HEK293T (cell line): ENCODE results near the gene PTTG1.

ENCODE experiments used
- CTCF ChIA-PET: fragments of 350-600 bp; formaldehyde crosslinking; extraction: SDS; loops from one replicate; lab custom pipeline; 2021; ENCODE audit warnings: antibody characterized with exemption, inconsistent platforms; lab: Yijun Ruan, JAX
- POLR2A ChIA-PET: fragments of 350-600 bp; formaldehyde crosslinking; extraction: SDS; loops from one replicate; lab custom pipeline; 2020; ENCODE audit warnings: antibody characterized with exemption, inconsistent platforms; lab: Yijun Ruan, JAX
- DNase-seq: peaks from one replicate; pipeline ENCODE4 v3.0.0; 2012; ENCODE audit warnings: mixed read lengths; ENCODE audit errors: extremely low spot score
- ARNT ChIP-seq: fragments of 450-650 bp; IDR thresholded peaks from 2 replicates; pipeline ENCODE4 v1.6.1; 2017; ENCODE audit warnings: mild to moderate bottlenecking
- BHLHE40 ChIP-seq: fragments of 450-650 bp; IDR thresholded peaks from 2 replicates; pipeline ENCODE4 v1.6.1; 2016; ENCODE audit warnings: mild to moderate bottlenecking, moderate library complexity, borderline replicate concordance
- CTBP1 ChIP-seq: fragments of 450-650 bp; IDR thresholded peaks from 2 replicates; pipeline ENCODE4 v1.6.1; 2016; ENCODE audit warnings: borderline replicate concordance
- ELF4 ChIP-seq: fragments of 450-650 bp; IDR thresholded peaks from 2 replicates; pipeline ENCODE4 v1.6.1; 2017; ENCODE audit warnings: antibody characterized with exemption
- FOXA1 ChIP-seq: fragments of 450-650 bp; IDR thresholded peaks from 2 replicates; pipeline ENCODE4 v1.6.1; 2016; ENCODE audit warnings: mild to moderate bottlenecking
- FOXK2 ChIP-seq: fragments of 450-650 bp; IDR thresholded peaks from 2 replicates; pipeline ENCODE4 v1.6.1; 2016; ENCODE audit warnings: mild to moderate bottlenecking
- FOXM1 ChIP-seq: fragments of 450-650 bp; IDR thresholded peaks from 2 replicates; pipeline ENCODE4 v1.6.1; 2017; ENCODE audit warnings: mild to moderate bottlenecking, borderline replicate concordance
- HDGF ChIP-seq: fragments of 450-650 bp; IDR thresholded peaks from 2 replicates; pipeline ENCODE4 v1.6.1; 2017; ENCODE audit warnings: antibody characterized with exemption, borderline replicate concordance
- L3MBTL2 ChIP-seq: fragments of 450-650 bp; conservative IDR thresholded peaks from 2 replicates; pipeline ENCODE4 v1.6.1; 2016; ENCODE audit warnings: mild to moderate bottlenecking
- LEF1 ChIP-seq: fragments of 450-650 bp; IDR thresholded peaks from 2 replicates; pipeline ENCODE4 v1.6.1; 2017; ENCODE audit warnings: mild to moderate bottlenecking, borderline replicate concordance
- NFRKB ChIP-seq: fragments of 450-650 bp; IDR thresholded peaks from 2 replicates; pipeline ENCODE4 v1.6.1; 2016; ENCODE audit warnings: mild to moderate bottlenecking, moderate library complexity
- SP1 ChIP-seq: fragments of 450-650 bp; IDR thresholded peaks from 2 replicates; pipeline ENCODE4 v1.6.1; 2017
- SUZ12 ChIP-seq: fragments of 450-650 bp; IDR thresholded peaks from 2 replicates; pipeline ENCODE4 v1.6.1; 2016; ENCODE audit warnings: mild to moderate bottlenecking
- TARDBP ChIP-seq: fragments of 450-650 bp; IDR thresholded peaks from 2 replicates; pipeline ENCODE4 v1.6.1; 2016
- ZNF384 ChIP-seq: fragments of 450-650 bp; IDR thresholded peaks from 2 replicates; pipeline ENCODE4 v1.6.1; 2016
- TF ChIP-seq, protein P1 (sequence below): fragments of 450-650 bp; IDR thresholded peaks from 2 replicates; pipeline ENCODE4 v1.6.1; 2016

PTTG1 gene

DNA sequence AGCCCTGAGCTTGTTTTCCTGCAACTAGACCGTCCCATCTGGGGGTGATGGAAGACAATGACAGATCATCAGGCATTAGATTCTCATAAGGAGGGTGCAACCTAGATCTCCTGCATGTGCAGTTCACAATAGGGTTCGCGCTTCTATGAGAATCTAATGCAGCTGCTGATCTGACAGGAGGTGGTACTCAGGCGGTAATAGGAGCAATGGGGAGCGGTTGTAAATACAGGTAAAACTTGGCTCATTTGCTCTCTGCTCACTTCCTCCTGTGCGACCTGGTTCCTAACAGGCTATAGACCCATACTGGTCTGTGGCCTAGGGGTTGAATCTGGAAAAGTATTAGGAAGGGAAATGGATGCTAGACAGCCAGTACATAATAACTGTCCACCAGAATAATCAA lies 39.7 kb downstream of the PTTG1 start:
- CTCF ChIA-PET: interaction anchor here (1.1 kb wide), 1 partner anchor 23 kb away, joined by 6 read pairs; no protein-coding TSS in a partner anchor

GRCh38 chr5:160462167-160462566 lies 40.5 kb downstream of the PTTG1 start:
- POLR2A ChIA-PET: no interaction called here
- no peak for DNase-seq
- CTCF ChIA-PET: no interaction called here
- TF ChIP-seq FOXM1 (no peak), CTBP1 (no peak), FOXA1 (no peak), ARNT (no peak), FOXK2 (no peak), ELF4 (no peak), SUZ12 (no peak), NFRKB (no peak), BHLHE40 (no peak), L3MBTL2 (no peak), SP1 (no peak)
- TF ChIP-seq, protein P1, sequence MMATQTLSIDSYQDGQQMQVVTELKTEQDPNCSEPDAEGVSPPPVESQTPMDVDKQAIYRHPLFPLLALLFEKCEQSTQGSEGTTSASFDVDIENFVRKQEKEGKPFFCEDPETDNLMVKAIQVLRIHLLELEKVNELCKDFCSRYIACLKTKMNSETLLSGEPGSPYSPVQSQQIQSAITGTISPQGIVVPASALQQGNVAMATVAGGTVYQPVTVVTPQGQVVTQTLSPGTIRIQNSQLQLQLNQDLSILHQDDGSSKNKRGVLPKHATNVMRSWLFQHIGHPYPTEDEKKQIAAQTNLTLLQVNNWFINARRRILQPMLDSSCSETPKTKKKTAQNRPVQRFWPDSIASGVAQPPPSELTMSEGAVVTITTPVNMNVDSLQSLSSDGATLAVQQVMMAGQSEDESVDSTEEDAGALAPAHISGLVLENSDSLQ: no peak

More for the DNA sequence above, 39.7 kb downstream of the PTTG1 start:
- DNase-seq: no peak
- TF ChIP-seq TARDBP (no peak), FOXM1 (no peak), LEF1 (no peak), HDGF (no peak), ZNF384 (no peak), SUZ12 (no peak), FOXK2 (no peak), ARNT (no peak), L3MBTL2 (no peak)
- TF ChIP-seq, protein P1: no peak
- POLR2A ChIA-PET: no interaction called here

DNA sequence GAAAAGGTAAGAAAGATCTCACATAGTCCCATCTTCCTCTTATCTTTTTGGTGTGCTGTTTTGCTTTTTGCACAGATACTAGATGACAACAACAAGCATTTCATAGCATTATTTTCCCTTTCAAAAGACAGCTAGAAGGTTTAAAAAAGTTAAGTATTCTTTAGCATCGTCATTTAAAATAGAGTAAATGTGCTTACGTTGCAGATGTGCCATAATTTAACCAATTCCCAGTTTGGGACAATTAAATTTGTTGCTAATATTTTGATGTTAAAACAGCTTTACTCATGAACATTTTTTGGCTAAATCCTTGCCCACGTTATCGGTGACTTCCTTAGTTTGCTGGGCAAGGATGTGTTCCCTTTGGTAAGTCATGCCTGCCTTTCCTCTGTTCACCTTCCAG lies 41.6 kb downstream of the PTTG1 start:
- ChIA-PET CTCF (interaction anchor here (0.7 kb wide), 1 partner anchor 31 kb away, joined by 3 read pairs; no protein-coding TSS in a partner anchor), POLR2A (no interaction called here)
- no peak for DNase-seq
- no peak for TF ChIP-seq ARNT

DNA sequence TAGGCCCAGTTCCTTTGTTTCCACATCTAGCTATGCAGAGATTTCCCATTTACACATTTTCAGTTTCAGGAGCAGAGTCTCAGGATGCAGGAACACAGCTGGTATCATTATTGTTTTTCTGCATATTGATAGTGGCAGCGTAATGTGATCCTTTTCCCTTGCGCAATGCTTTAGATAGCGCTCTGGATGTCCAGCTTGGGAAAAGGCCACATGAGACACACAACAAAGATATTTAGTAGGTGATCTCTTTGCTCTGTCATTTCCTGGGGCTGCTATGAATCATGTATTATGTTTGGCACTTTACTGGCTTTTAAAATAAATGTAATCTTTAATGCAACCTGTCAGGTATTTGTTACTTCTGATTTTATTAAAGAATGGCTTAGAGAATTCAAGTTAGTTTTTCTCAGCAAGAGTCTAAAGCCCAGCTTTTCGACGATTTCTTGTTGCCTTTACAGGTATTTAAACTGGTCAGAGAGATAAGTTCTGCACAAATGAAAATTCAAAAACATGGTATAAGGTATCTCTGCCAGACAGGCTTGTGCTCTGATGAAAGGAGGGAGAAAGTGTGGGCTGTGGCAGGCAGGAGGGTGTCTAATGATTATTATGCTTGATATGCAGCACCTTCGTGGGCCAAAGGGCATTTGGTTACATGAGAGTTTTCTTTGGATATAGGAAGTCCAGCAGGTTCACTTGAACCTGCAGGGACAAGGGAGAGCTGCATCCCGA lies 42.2 kb downstream of the PTTG1 start:
- TF ChIP-seq NFRKB (no peak), SP1 (no peak), LEF1 (no peak), FOXA1 (no peak), CTBP1 (no peak), HDGF (no peak), ZNF384 (no peak), L3MBTL2 (no peak), TARDBP (no peak), ELF4 (no peak), FOXM1 (no peak), BHLHE40 (no peak), FOXK2 (no peak), ARNT (no peak), SUZ12 (no peak)
- TF ChIP-seq, protein P1: no peak
- ChIA-PET POLR2A (no interaction called here), CTCF (interaction anchor here (0.6 to 0.7 kb wide), 2 partner anchors 23 to 30 kb away, joined by 3 read pairs; no protein-coding TSS in a partner anchor)
- DNase-seq: no peak

DNA sequence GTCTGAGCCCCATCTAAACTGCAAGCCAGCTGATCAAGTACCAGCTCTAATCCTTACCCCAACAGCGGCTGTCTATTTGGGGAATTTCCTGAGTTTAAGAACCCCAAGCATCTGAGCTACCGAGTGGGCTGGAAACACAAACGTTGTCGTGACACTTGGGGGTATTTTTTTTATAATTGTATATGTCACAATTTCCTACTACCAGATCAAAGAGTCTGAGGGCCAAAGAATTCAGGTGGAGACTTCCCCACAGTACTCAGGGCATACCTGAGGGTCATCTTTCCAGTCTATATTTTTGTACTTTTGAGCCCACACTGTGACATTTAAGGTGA lies 42.8 kb downstream of the PTTG1 start:
- no peak for TF ChIP-seq FOXM1
- no peak for TF ChIP-seq ZNF384
- TF ChIP-seq SP1: no peak
- TF ChIP-seq L3MBTL2: no peak
- TF ChIP-seq FOXA1: no peak
- no peak for TF ChIP-seq FOXK2
- CTCF ChIA-PET: interaction anchor here (1.0 kb wide), 1 partner anchor 26 kb away, joined by 4 read pairs; no protein-coding TSS in a partner anchor
- POLR2A ChIA-PET: no interaction called here
- DNase-seq: no peak

- TF ChIP-seq NFRKB (no peak), SUZ12 (no peak), L3MBTL2 (no peak), TARDBP (no peak), BHLHE40 (no peak)
- POLR2A ChIA-PET: interaction anchor here (0.6 to 1.0 kb wide), 3 partner anchors 20 to 45 kb away, joined by 3 to 4 read pairs (median 3); partner anchors contain the start of gene PTTG1
Measured at GRCh38 chr5:160466116-160466515, 44.5 kb downstream of the PTTG1 start.

More at GRCh38 chr5:160466116-160466515, 44.5 kb downstream of the PTTG1 start:
- CTCF ChIA-PET: interaction anchor here (2.5 kb wide), 1 partner anchor 27 kb away, joined by 12 read pairs; no protein-coding TSS in a partner anchor
- no peak for DNase-seq
